ENCODE measurements around the gene C10orf71.

C10orf71 gene

GRCh38 chr10:49334964-49335363 is 36.0 kb downstream of the C10orf71 start:
- no peak overlapping the region for H3K4me3 ChIP-seq (ENCODE audit: low read depth, low read length)
- ChIA-PET POLR2A (no interaction called here), CTCF (no interaction called here)
- TF ChIP-seq ZNF629 (tag by site-specific recombination; IDR thresholded peaks at IDR 0.05): no peak
- no peak for TF ChIP-seq ZNF324 (tag by site-specific recombination; IDR thresholded peaks at IDR 0.05)
- TF ChIP-seq ZSCAN23 (tag by site-specific recombination; IDR thresholded peaks at IDR 0.05): no peak
- TF ChIP-seq ZNF24 (tag by site-specific recombination; IDR thresholded peaks at IDR 0.05): no peak
- TF ChIP-seq ZBTB7A (tag by site-specific recombination; IDR thresholded peaks at IDR 0.05; ENCODE audit: low read depth): no peak
- TF ChIP-seq ZNF121 (tag by site-specific recombination; IDR thresholded peaks at IDR 0.05): no peak
- no peak for TF ChIP-seq HOXC10 (CRISPR knock-in tag; IDR thresholded peaks at IDR 0.05)
- TF ChIP-seq ZNF211 (tag by site-specific recombination; IDR thresholded peaks at IDR 0.05; ENCODE audit: low read depth): no peak
- TF ChIP-seq, protein P1, sequence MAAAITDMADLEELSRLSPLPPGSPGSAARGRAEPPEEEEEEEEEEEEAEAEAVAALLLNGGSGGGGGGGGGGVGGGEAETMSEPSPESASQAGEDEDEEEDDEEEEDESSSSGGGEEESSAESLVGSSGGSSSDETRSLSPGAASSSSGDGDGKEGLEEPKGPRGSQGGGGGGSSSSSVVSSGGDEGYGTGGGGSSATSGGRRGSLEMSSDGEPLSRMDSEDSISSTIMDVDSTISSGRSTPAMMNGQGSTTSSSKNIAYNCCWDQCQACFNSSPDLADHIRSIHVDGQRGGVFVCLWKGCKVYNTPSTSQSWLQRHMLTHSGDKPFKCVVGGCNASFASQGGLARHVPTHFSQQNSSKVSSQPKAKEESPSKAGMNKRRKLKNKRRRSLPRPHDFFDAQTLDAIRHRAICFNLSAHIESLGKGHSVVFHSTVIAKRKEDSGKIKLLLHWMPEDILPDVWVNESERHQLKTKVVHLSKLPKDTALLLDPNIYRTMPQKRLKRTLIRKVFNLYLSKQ (tag by site-specific recombination; IDR thresholded peaks at IDR 0.05; ENCODE audit: borderline replicate concordance): no peak
- no peak for TF ChIP-seq ZSCAN5A (tag by site-specific recombination; IDR thresholded peaks at IDR 0.05)
- no peak for TF ChIP-seq ZNF280D (tag by site-specific recombination; IDR thresholded peaks at IDR 0.05)
- no peak for TF ChIP-seq ZNF391 (tag by site-specific recombination; IDR thresholded peaks at IDR 0.05; ENCODE audit: borderline replicate concordance, low read depth)
- TF ChIP-seq ZXDB (tag by site-specific recombination; IDR thresholded peaks at IDR 0.05): no peak
- no peak for TF ChIP-seq ZNF23 (tag by site-specific recombination; IDR thresholded peaks at IDR 0.05; ENCODE audit: borderline replicate concordance)
- H3K4me1 ChIP-seq (ENCODE audit: control insufficient read depth, insufficient read depth, low read length): no peaks in the 10 kb centered on the region
- no peaks in the 10 kb centered on the region for H3K9me3 ChIP-seq (ENCODE audit: control insufficient read depth, insufficient read depth, low read depth, low read length)
- H3K27ac ChIP-seq (ENCODE audit: extremely low read depth, low read depth, low read length): no peak overlapping the region
- H3K36me3 ChIP-seq (ENCODE audit: control insufficient read depth in 2 of 2, insufficient read depth in 1 of 2, low read length in 2 of 2): no peaks in the 10 kb centered on the region

- ChIA-PET POLR2A (no interaction called here), CTCF (no interaction called here)
- no peaks in the 10 kb centered on the region for H3K9me3 ChIP-seq (ENCODE audit: control insufficient read depth, insufficient read depth, low read depth, low read length)
These were observed 36.5 kb downstream of the C10orf71 start for GRCh38 chr10:49335364-49335972.

GRCh38 chr10:49338604-49339003 is 39.6 kb downstream of the C10orf71 start:
- POLR2A ChIA-PET: no interaction called here
- Histone ChIP-seq H3K4me1 (ENCODE audit: control insufficient read depth, insufficient read depth, low read length) (no peaks in the 10 kb centered on the region), H3K9me3 (ENCODE audit: control insufficient read depth, insufficient read depth, low read depth, low read length) (no peaks in the 10 kb centered on the region), H3K36me3 (ENCODE audit: control insufficient read depth in 2 of 2, insufficient read depth in 1 of 2, low read length in 2 of 2) (no peaks in the 10 kb centered on the region), H3K4me3 (ENCODE audit: low read depth, low read length) (no peak overlapping the region), H3K27ac (ENCODE audit: extremely low read depth, low read depth, low read length) (no peak overlapping the region)
- CTCF ChIA-PET: no interaction called here
- TF ChIP-seq ZNF366 (tag by site-specific recombination; conservative IDR thresholded peaks at IDR 0.05) (no peak), ZNF23 (tag by site-specific recombination; IDR thresholded peaks at IDR 0.05; ENCODE audit: borderline replicate concordance) (no peak), ZNF544 (tag by site-specific recombination; IDR thresholded peaks at IDR 0.05) (no peak), ZNF639 (tag by site-specific recombination; IDR thresholded peaks at IDR 0.05) (no peak), ZNF211 (tag by site-specific recombination; IDR thresholded peaks at IDR 0.05; ENCODE audit: low read depth) (no peak), ZFP3 (tag by site-specific recombination; IDR thresholded peaks at IDR 0.05; ENCODE audit: low read depth) (no peak), ZBTB44 (tag by site-specific recombination; IDR thresholded peaks at IDR 0.05) (no peak), MZF1 (tag by site-specific recombination; IDR thresholded peaks at IDR 0.05; ENCODE audit: borderline replicate concordance) (no peak), ZNF558 (tag by site-specific recombination; IDR thresholded peaks at IDR 0.05) (no peak), ZNF791 (tag by site-specific recombination; IDR thresholded peaks at IDR 0.05) (no peak)

More at GRCh38 chr10:49335364-49335972, 36.5 kb downstream of the C10orf71 start:
- Histone ChIP-seq H3K4me1 (ENCODE audit: control insufficient read depth, insufficient read depth, low read length) (no peaks in the 10 kb centered on the region), H3K4me3 (ENCODE audit: low read depth, low read length) (no peak overlapping the region), H3K36me3 (ENCODE audit: control insufficient read depth in 2 of 2, insufficient read depth in 1 of 2, low read length in 2 of 2) (no peaks in the 10 kb centered on the region), H3K27ac (ENCODE audit: extremely low read depth, low read depth, low read length) (no peak overlapping the region)
- no peak for TF ChIP-seq ZNF623 (tag by site-specific recombination; IDR thresholded peaks at IDR 0.05)
- no peak for TF ChIP-seq ZNF660 (tag by site-specific recombination; IDR thresholded peaks at IDR 0.05)
- TF ChIP-seq OSR2 (tag by site-specific recombination; IDR thresholded peaks at IDR 0.05): no peak
- TF ChIP-seq OVOL3 (tag by site-specific recombination; IDR thresholded peaks at IDR 0.05): no peak
- TF ChIP-seq ZBTB48 (tag by site-specific recombination; IDR thresholded peaks at IDR 0.05): no peak
- no peak for TF ChIP-seq ZNF549 (tag by site-specific recombination; IDR thresholded peaks at IDR 0.05)
